HG03108 (cell line): ENCODE results near the gene SH2B2.

Source experiments
- ATAC-seq: cut with Tn5 transposase; IDR thresholded peaks from one replicate; pipeline ENCODE4 v1.9.1; 2021; ENCODE audit warnings: moderate library complexity; ENCODE audit not compliant: unreplicated experiment

The SH2B2 gene

GRCh38 chr7:102264367-102264891 lies 22.2 kb upstream of the SH2B2 start:
- no peak for ATAC-seq

- no peak for ATAC-seq
Observed at GRCh38 chr7:102266541-102266940, 20.1 kb upstream of the SH2B2 start.

DNA sequence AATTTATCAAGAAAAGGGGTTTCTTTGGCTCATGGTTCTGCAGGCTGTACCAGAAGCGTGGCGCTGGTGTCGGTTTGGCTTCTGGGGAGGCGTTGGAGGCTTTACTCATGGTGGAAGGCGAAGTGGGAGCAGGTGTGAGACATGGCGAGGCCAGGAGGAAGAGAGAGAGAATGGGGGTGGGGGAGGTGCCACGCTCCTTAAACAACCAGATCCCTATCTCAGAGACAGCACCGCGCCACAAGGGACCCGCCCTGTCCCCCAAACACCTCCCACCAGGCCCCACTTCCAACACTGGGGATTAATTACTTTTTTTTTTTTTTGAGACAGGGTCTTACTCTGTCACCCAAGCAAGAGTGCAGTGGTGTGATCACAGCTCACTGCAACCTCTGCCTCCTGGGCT lies 18.0 kb upstream of the SH2B2 start:
- ATAC-seq, result no peak

DNA sequence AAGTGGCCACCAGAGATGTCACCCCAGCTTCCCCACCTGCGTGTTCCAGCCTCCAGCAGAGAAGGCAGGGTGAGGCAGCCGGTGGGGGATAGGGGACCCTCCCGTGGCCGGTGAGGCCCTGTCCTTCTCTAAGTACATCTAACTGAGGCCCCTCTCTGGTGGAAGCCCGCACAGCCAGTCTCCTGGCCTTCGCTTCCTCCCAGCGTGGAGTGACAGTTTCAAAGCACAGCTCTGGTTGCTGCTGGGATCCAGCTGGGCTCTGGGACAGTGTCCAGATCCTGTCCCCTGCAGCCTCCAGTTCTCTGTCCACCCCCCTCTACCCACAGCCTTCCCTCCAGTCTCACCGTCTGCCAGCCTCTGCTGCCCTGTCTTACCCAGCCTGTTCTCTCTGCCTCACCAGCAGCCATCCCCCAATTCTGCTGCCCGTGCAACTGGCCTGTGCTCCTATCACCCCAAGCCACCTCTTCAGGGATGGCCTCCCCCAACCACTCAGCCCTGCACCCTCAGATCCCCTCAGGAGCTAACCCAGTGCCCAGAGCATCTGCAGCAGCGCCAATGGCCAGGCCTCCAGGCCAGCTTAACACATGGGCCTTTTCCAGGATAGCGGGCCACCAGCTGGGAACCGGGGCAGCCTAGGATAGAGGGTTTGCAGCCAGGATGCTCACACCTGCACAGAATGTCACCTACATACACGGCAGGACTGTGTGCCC lies 16.3 kb upstream of the SH2B2 start:
- no peak for ATAC-seq

DNA sequence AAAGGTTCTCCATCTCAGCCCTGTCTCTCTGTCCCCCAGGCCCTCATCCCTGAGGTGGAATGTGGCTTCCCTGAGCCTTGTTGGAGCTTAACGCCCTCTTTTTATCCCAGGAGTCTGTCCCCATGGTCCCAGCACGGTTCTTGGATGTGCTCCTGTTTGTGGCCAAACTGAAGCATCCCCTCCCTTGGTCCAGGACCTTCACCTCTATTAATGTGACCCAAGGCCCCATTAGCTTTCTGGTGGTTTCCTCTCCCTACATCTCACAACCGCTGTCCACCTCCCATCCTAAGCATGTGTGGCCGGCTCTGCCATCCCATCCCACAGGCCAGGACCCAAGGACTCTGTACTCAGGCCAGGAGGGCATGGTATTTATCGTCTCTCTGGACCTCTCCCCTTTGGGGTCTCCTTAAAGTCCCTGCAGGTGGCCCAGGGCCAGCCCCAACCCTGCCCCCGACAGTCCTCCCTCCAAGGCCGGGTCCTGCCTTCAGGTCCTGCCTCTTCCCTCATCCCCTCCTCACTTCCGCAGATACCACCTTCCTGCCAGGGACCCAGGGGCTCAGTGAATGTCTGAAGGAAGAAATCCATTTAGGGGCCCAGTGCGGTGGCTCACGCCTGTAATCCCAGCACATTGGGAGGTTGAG lies 15.4 kb upstream of the SH2B2 start:
- no peak for ATAC-seq

- no peak for ATAC-seq
Observed at GRCh38 chr7:102272075-102272916, 14.4 kb upstream of the SH2B2 start.

DNA sequence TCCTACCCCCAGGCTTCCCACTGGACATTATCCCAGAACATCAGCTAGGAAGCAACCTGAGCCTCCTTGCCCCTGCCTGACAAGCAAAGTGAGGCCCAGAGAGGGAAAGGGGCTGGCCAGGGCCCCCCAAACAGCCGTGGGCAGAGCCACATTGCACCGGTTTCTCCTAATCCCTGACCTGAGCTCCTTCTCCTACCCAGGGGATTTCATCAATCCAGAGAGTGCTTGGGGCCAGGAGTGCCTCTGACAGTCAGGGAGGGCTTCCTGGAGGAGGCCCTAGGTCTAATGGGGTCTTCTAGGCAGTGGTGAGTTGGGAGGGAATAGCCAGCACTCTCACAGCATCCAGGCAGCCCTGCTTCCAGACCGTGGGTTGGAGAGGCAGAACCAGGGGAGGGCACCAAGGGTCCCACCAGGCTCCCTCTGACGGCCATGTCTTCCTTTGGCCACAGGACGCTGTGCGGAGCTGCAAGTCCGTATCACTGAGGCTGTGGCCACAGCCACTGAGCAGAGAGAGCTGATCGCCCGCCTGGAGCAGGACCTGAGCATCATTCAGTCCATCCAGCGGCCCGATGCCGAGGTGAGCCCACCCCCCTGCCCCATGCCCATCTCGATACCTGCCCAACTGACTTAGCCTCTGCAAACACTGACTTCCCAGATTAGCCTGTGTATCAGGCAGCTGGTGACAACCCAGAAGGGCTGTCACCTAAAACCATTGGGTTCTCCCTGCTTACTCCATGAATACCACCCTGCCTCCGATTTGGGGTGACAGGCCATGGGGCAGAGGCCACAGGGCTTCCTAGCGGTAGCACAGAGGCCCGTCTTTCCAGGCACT lies 13.5 kb upstream of the SH2B2 start:
- ATAC-seq, result no peak

- ATAC-seq, result no peak
Observed at GRCh38 chr7:102273749-102274712, 12.6 kb upstream of the SH2B2 start.

- no peak for ATAC-seq
Observed at GRCh38 chr7:102275123-102275703, 11.5 kb upstream of the SH2B2 start.

DNA sequence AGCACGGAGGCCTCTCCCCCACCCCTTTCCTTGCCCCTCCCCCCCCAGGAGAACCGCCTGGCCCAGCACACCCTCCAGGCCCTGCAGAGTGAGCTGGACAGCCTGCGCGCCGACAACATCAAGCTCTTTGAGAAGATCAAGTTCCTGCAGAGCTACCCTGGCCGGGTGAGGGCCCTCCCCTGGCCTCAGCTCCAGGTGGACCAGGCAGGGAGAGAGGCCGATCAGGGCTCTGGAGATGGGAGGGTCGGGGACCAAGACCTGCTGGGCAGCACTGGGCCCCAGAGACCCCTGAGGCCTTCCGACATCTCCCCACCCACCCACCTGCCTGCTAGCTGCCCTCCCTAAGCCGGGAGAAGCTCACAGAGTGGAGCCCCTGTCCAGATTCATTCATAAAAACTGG lies 8.8 kb upstream of the SH2B2 start:
- ATAC-seq, result no peak

GRCh38 chr7:102279537-102280400 lies 6.9 kb upstream of the SH2B2 start:
- no peak for ATAC-seq

DNA sequence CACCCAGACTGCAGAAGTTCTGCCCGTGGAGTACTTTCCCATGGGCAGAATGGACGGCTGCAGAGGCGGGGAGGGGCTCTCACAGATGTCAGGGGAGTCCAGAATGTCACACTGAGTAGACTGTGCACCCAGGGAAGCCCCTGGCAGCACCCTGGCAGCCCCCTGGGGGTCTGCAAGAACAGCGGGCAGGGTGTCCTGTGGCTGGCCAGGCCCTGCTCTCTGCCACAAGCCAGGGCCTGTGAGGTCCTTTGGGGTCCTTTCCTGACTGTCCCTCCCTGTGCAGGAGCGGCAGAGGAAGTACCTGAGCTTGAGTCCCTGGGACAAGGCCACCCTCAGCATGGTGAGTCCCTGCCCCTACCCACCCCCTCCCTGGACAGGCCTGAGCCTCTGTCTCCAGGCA lies 6.1 kb upstream of the SH2B2 start:
- ATAC-seq, result no peak

GRCh38 chr7:102281785-102282184 lies 4.9 kb upstream of the SH2B2 start:
- ATAC-seq, result no peak

- ATAC-seq, result no peak
Observed at GRCh38 chr7:102282465-102283362, 4.0 kb upstream of the SH2B2 start.

- ATAC-seq, result no peak
Observed at GRCh38 chr7:102283477-102284189, 3.0 kb upstream of the SH2B2 start.

DNA sequence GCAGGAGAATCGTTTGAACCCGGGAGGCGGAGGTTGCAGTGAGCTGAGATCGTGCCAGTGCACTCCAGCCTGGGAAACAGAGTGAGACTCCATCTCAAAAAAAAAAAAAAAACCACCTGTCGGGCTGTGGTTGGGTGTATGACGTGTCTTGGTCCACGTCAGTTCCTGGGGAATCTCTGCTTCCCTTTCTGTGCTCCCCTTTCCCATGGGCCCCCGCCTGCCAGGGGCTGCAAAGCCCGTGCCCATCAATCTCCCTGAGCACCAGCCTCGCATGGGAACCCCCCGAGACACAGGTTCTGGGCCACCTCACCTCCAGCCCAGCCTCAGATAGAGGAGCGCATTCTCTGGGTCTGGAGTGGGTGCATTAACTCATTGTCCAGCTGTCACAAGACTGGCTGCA lies 2.3 kb upstream of the SH2B2 start:
- no peak for ATAC-seq
